Activated CD8-positive, alpha-beta memory T cell treated with anti-CD3 and anti-CD28 coated beads, Interleukin-2, amount 10 ng/mL, durations not matched to agents 7 days and 5 days (primary cell): Measurements from ENCODE around the gene ZNF638. TPM values are rescaled to one million over a fixed set of nuclear protein-coding genes. Genes with fewer than 3 reads are reported as not detected.

Source experiments
- ATAC-seq: fragments of 150-1000 bp; cut with Tn5 transposase; one replicate; pipeline ENCODE4 v1.10.0; 2021; ENCODE audit warnings: moderate library complexity
- CTCF ChIA-PET: fragments of 350-600 bp; sonication (Branson Sonifier 250); formaldehyde crosslinking; loops from one replicate; lab custom pipeline; 2021; ENCODE audit warnings: antibody characterized with exemption; lab: Charles Lee
- DNase-seq: peaks from one replicate; pipeline ENCODE4 v3.0.0-alpha.2; 2020
- H3K27ac Mint-ChIP-seq: one replicate; pipeline ENCODE4 v1.8.0; 2021; ENCODE audit warnings: mild to moderate bottlenecking, mixed read lengths
- H3K27me3 Mint-ChIP-seq: one replicate; pipeline ENCODE4 v1.8.0; 2021; ENCODE audit warnings: mixed read lengths
- H3K36me3 Mint-ChIP-seq: one replicate; pipeline ENCODE4 v1.8.0; 2021; ENCODE audit warnings: mild to moderate bottlenecking, mixed read lengths
- H3K4me1 Mint-ChIP-seq: one replicate; pipeline ENCODE4 v1.8.0; 2021; ENCODE audit warnings: mixed read lengths
- H3K4me3 Mint-ChIP-seq: one replicate; pipeline ENCODE4 v1.8.0; 2021; ENCODE audit warnings: mild to moderate bottlenecking, moderate library complexity, mixed read lengths
- H3K9me3 Mint-ChIP-seq: one replicate; pipeline ENCODE4 v1.8.0; 2022; ENCODE audit warnings: low read depth, mixed read lengths
- total RNA-seq, 2 experiments: library from RNA; stranded (reverse); gene quantifications; one replicate each; pipeline ENCODE4 v1.2.3, GENCODE V29; 2021

The ZNF638 gene
- total RNA-seq, 2 experiments from 2014 or later, result 88.0 to 105 TPM

DNA sequence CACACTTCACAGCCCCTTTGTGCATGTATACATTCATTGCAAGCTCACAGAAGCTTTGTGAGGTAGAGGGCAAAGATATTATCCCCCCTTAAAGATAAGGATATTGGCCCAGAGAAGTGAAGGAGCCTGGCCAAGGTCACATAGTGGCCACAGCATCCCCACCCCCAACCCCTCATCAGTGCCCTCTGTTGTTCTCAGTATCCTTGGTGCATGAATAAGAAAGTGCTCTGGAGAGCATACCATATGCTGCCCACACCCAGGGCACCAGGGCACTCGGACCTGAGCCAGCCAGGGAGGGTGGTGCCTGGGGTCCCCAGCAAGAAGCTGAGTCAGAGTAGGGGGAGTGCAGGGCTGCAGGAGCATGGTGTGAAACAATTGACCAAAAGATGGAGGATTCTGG lies 125.0 kb downstream of the ZNF638 start:
- Mint-ChIP-seq H3K36me3 (no peaks in the 10 kb centered on the region), H3K9me3 (no peaks in the 10 kb centered on the region), H3K4me1 (peaks cover 12% of the 10 kb centered on the region), H3K4me3 (no peak overlapping the region), H3K27me3 (peaks cover 41% of the 10 kb centered on the region), H3K27ac (no peak overlapping the region)
- ATAC-seq (no peak), DNase-seq (no peak)
- CTCF ChIA-PET, result interaction anchor here (1.6 kb wide), 1 partner anchor 10 kb away, joined by 5 read pairs; no protein-coding TSS in a partner anchor

- DNase-seq (no peak), ATAC-seq (no peak)
- H3K27ac Mint-ChIP-seq, result no peak overlapping the region
- H3K36me3 Mint-ChIP-seq, result no peaks in the 10 kb centered on the region
- H3K27me3 Mint-ChIP-seq, result peaks cover 34% of the 10 kb centered on the region
- H3K4me3 Mint-ChIP-seq, result no peak overlapping the region
- no peaks in the 10 kb centered on the region for H3K9me3 Mint-ChIP-seq
- peaks cover 12% of the 10 kb centered on the region for H3K4me1 Mint-ChIP-seq
- CTCF ChIA-PET, result interaction anchor here (0.6 to 1.6 kb wide), 2 partner anchors 10 to 36 kb away, joined by 4 to 5 read pairs; no protein-coding TSS in a partner anchor
Observed at GRCh38 chr2:71457123-71457915, 125.7 kb downstream of the ZNF638 start.

DNA sequence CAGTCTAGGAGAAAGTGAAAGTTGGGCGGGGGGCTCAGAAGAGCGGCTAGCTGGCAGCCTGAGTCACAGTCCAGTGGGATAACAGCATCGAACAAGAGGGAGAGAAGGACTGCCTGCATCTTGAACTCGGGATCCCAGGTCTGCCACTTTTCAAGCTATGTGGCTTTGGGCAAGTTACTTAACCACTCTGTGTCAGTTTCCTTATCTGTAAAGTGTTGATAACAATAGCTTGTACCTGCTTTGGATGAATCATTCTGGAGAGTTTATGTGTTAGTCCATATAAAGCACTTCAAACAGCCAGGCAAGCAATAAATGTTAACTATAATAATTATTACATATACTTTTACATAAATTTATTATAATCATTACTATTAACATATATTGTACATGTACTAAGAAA lies 126.3 kb downstream of the ZNF638 start:
- Mint-ChIP-seq H3K4me1 (peaks cover 10% of the 10 kb centered on the region), H3K9me3 (no peaks in the 10 kb centered on the region), H3K27ac (no peak overlapping the region), H3K27me3 (peaks cover 29% of the 10 kb centered on the region), H3K4me3 (no peak overlapping the region), H3K36me3 (no peaks in the 10 kb centered on the region)
- ATAC-seq (no peak), DNase-seq (no peak)
- CTCF ChIA-PET, result interaction anchor here (0.6 to 1.7 kb wide), 2 partner anchors 36 to 473 kb away, joined by 4 read pairs; no protein-coding TSS in a partner anchor

DNA sequence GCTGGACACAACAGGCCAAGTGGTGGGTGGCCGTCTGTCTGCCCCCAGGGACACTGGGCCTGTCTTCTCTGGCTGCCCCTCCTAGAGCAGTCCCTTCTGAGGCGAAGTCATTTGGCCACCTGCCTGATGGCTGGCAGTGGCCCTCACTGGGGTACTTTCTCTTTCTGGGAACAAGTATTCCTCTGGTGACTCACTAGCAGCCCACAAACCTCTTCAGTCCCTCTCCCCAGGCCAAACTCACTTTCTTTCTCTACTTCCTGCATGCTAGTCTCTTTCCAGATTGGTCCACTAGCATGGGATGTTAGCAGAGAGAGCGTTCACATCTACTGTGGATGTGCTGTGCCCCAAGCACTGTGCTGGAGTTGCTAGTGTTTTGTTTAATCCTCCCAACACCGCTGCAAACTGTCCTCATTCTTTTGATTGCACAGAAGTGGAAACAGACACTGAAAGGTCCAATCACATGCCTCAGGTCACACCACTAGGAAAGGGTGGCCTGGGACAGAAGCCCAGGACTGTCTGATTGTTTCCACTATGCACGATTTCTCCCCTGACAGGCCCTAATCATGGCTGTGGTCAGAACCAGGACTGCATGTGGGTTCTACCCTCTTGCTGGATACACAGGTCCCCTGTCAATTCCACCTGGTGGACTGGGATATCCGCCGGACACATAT lies 127.0 kb downstream of the ZNF638 start:
- Mint-ChIP-seq H3K4me1 (peaks cover 10% of the 10 kb centered on the region), H3K4me3 (no peak overlapping the region), H3K36me3 (no peaks in the 10 kb centered on the region), H3K27me3 (peaks cover 23% of the 10 kb centered on the region), H3K9me3 (no peaks in the 10 kb centered on the region), H3K27ac (no peak overlapping the region)
- ATAC-seq, result no peak
- no peak for DNase-seq
- CTCF ChIA-PET, result interaction anchor here (0.6 to 1.7 kb wide), 2 partner anchors 35 to 474 kb away, joined by 4 read pairs; no protein-coding TSS in a partner anchor

GRCh38 chr2:71459084-71459431 lies 127.5 kb downstream of the ZNF638 start:
- H3K9me3 Mint-ChIP-seq, result no peaks in the 10 kb centered on the region
- no peak overlapping the region for H3K27ac Mint-ChIP-seq
- DNase-seq, result no peak
- ATAC-seq, result no peak
- CTCF ChIA-PET, result interaction anchor here (1.7 kb wide), 1 partner anchor 474 kb away, joined by 4 read pairs; no protein-coding TSS in a partner anchor
- no peaks in the 10 kb centered on the region for H3K36me3 Mint-ChIP-seq
- H3K4me1 Mint-ChIP-seq, result peaks cover 10% of the 10 kb centered on the region
- H3K4me3 Mint-ChIP-seq, result no peak overlapping the region
- peaks cover 19% of the 10 kb centered on the region for H3K27me3 Mint-ChIP-seq

DNA sequence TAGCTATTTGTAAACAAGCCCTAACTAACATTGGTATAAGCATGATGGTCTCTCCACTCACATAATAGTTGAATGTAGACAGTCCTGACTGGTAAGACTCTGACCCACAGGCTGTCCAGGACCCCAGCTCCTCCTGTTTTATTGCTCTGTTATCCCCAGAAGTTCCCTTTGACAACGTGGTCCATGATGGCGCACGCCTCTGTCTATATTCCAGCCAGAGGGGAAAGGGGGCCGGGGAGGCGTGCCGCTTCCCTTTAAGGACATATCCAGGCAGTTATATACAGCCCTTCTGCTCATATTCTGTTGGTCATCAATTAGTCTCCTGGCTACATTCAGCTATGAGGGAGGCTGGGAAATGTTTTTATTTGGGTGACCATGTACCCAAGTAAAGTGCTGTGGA lies 128.5 kb downstream of the ZNF638 start:
- no peak overlapping the region for H3K27ac Mint-ChIP-seq

DNA sequence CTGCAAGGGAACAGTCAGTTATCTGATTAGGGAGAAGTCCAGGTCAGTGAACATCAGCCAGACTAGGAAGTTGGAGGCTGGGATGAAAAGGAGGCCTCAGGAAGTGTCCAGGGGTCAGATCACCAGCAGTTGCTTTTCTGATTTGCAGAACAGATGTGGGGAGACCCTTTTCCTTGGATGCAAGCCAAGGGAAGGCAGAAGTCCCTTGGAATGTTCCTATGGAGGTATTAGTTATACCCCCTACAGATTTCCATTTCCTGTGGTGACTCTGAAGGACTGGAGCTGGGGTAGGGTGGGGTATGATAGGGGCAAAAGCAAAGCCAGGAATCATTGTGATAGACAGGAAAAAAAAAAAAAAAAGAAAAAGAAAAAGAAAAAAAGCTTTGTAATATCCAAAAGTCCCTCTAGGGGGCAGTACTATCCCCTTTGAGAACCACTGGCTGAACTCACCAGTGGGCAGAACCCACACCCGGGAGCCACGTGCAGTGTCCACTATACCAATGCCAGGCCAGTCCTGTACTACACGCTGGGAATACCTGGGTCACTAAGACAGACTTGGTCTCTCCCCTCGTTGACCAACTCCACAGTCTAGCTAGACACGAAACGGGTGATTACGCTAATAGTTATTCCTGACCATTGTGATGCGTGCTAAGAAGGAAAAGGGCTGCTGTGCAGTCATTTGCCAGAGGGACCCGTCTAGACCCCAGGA lies 129.2 kb downstream of the ZNF638 start:
- CTCF ChIA-PET, result interaction anchor here (0.5 to 1.2 kb wide), 8 partner anchors 9 to 699 kb away, joined by 3 to 6 read pairs (median 3); partner anchors contain the start of gene ZNF638
- Mint-ChIP-seq H3K4me3 (no peak overlapping the region), H3K27me3 (peaks cover 3% of the 10 kb centered on the region), H3K4me1 (peaks cover 7% of the 10 kb centered on the region), H3K36me3 (no peaks in the 10 kb centered on the region), H3K27ac (no peak overlapping the region), H3K9me3 (no peaks in the 10 kb centered on the region)
- no peak for ATAC-seq
- DNase-seq, result no peak

More for the DNA sequence above, 128.5 kb downstream of the ZNF638 start:
- peaks cover 9% of the 10 kb centered on the region for H3K4me1 Mint-ChIP-seq
- H3K9me3 Mint-ChIP-seq, result no peaks in the 10 kb centered on the region
- CTCF ChIA-PET, result interaction anchor here (0.6 to 1.2 kb wide), 3 partner anchors 10 to 128 kb away, joined by 3 read pairs; partner anchors contain the start of gene ZNF638
- no peak overlapping the region for H3K4me3 Mint-ChIP-seq
- no peaks in the 10 kb centered on the region for H3K36me3 Mint-ChIP-seq
- no peak for ATAC-seq
- no peak for DNase-seq
- H3K27me3 Mint-ChIP-seq, result peaks cover 9% of the 10 kb centered on the region

DNA sequence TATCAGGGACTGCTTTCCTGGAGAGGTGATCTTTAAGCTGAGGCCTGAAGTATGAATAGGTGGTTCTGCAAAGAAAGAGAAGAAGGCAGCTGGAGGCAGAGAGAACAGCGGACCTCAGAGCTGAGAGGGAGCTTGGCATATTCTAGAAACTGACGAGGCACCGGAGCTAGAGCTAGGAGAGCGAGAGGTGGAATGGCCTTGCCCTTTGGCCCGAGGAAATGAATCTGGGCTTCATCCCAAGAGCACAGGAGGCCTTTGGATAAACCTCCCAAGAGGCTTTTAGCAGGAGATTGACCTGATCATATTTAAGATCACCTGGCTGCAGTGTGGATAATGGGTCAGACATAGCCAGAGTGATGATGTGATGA lies 129.7 kb downstream of the ZNF638 start:
- ATAC-seq, result no peak
- H3K27me3 Mint-ChIP-seq, result no peaks in the 10 kb centered on the region
- H3K27ac Mint-ChIP-seq, result no peak overlapping the region
- no peak for DNase-seq
- H3K4me1 Mint-ChIP-seq, result peaks cover 4% of the 10 kb centered on the region
- no peaks in the 10 kb centered on the region for H3K9me3 Mint-ChIP-seq
- CTCF ChIA-PET, result interaction anchor here (0.7 to 1.3 kb wide), 8 partner anchors 9 to 162 kb away, joined by 3 to 6 read pairs (median 3); partner anchors contain the start of gene ZNF638
- no peak overlapping the region for H3K4me3 Mint-ChIP-seq
- H3K36me3 Mint-ChIP-seq, result no peaks in the 10 kb centered on the region

GRCh38 chr2:71462056-71462605 lies 130.5 kb downstream of the ZNF638 start:
- Mint-ChIP-seq H3K4me1 (peaks cover 8% of the 10 kb centered on the region), H3K36me3 (no peaks in the 10 kb centered on the region), H3K9me3 (no peaks in the 10 kb centered on the region), H3K27ac (no peak overlapping the region), H3K4me3 (no peak overlapping the region), H3K27me3 (peaks cover 5% of the 10 kb centered on the region)
- DNase-seq (no peak), ATAC-seq (no peak)
- CTCF ChIA-PET, result interaction anchor here (1.0 to 1.3 kb wide), 2 partner anchors 45 to 163 kb away, joined by 3 read pairs; no protein-coding TSS in a partner anchor

- no peaks in the 10 kb centered on the region for H3K36me3 Mint-ChIP-seq
- H3K27ac Mint-ChIP-seq, result no peak overlapping the region
- peaks cover 9% of the 10 kb centered on the region for H3K4me1 Mint-ChIP-seq
- no peak overlapping the region for H3K4me3 Mint-ChIP-seq
- H3K27me3 Mint-ChIP-seq, result peaks cover 12% of the 10 kb centered on the region
- DNase-seq, result no peak
- CTCF ChIA-PET, result interaction anchor here (0.6 to 1.3 kb wide), 2 partner anchors 155 to 163 kb away, joined by 3 read pairs; no protein-coding TSS in a partner anchor
- H3K9me3 Mint-ChIP-seq, result no peaks in the 10 kb centered on the region
- ATAC-seq, result no peak
Observed at GRCh38 chr2:71462641-71463341, 131.2 kb downstream of the ZNF638 start.

DNA sequence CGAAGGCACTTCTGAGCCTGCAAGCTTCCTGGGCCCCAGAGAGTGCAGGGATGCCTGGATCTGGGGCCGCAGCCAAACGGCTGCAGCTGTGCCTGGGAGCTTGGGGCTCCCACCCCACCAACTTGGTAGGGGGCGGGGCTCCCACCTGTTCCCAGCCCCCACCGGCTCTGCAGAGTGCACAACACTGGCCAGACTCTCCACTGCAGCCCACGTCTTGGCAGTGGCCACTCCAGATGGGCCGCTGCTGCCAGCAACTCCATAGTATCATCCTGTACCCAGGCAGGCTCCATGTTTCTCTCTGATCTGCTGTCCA lies 131.7 kb downstream of the ZNF638 start:
- DNase-seq (no peak), ATAC-seq (no peak)
- Mint-ChIP-seq H3K27ac (no peak overlapping the region), H3K27me3 (peaks cover 17% of the 10 kb centered on the region), H3K4me3 (no peak overlapping the region), H3K36me3 (no peaks in the 10 kb centered on the region), H3K9me3 (no peaks in the 10 kb centered on the region), H3K4me1 (peaks cover 7% of the 10 kb centered on the region)
- CTCF ChIA-PET, result no interaction called here

GRCh38 chr2:71464389-71464788 lies 132.8 kb downstream of the ZNF638 start:
- peaks cover 28% of the 10 kb centered on the region for H3K27me3 Mint-ChIP-seq
- H3K9me3 Mint-ChIP-seq, result no peaks in the 10 kb centered on the region
- ATAC-seq, result no peak
- peaks cover 5% of the 10 kb centered on the region for H3K4me1 Mint-ChIP-seq
- CTCF ChIA-PET, result interaction anchor here (0.5 kb wide), 1 partner anchor 20 kb away, joined by 4 read pairs; no protein-coding TSS in a partner anchor
- no peak overlapping the region for H3K4me3 Mint-ChIP-seq
- H3K27ac Mint-ChIP-seq, result no peak overlapping the region
- DNase-seq, result peak; percentile 12
- no peaks in the 10 kb centered on the region for H3K36me3 Mint-ChIP-seq
